ENCODE results near the gene MVD. TPM values are rescaled to one million over a fixed set of nuclear protein-coding genes. Genes with fewer than 3 reads are reported as not detected.

MVD gene
- total RNA-seq, 1 donor from 2014 or later, result 25.3 TPM

DNA sequence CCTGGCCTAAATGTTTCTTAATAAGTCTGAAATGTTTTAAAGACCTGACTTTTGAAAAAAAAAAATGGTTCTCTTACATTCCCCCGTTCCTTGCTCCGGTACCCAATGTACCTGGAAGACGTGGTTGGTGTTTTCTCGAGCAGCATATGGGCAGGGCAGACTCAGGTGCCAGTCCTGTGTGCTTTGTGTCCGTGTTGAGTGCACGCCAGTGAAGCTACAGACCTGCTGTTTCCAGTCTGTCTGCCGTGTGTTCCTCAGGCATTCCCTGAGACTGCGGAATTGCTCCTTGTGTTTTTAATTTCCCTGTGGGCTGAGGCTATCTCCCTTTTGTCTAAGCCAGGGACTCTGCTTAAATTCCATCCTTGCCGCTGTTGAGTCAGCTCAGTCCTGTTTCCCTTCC is 36.2 kb downstream of the MVD start:
- Histone ChIP-seq H3K27me3 (ENCODE audit: low read depth) (no peaks in the 10 kb centered on the region), H3K27ac (replicated peaks) (no peak overlapping the region), H3K4me1 (peaks cover 30% of the 10 kb centered on the region), H3K36me3 (peaks cover 87% of the 10 kb centered on the region), H3K9me3 (replicated peaks) (no peaks in the 10 kb centered on the region), H3K4me3 (no peak overlapping the region)
- DNase-seq, result no peak
- intact Hi-C loops (cut with micrococcal nuclease), result no loop called here
- TF ChIP-seq, protein P1, sequence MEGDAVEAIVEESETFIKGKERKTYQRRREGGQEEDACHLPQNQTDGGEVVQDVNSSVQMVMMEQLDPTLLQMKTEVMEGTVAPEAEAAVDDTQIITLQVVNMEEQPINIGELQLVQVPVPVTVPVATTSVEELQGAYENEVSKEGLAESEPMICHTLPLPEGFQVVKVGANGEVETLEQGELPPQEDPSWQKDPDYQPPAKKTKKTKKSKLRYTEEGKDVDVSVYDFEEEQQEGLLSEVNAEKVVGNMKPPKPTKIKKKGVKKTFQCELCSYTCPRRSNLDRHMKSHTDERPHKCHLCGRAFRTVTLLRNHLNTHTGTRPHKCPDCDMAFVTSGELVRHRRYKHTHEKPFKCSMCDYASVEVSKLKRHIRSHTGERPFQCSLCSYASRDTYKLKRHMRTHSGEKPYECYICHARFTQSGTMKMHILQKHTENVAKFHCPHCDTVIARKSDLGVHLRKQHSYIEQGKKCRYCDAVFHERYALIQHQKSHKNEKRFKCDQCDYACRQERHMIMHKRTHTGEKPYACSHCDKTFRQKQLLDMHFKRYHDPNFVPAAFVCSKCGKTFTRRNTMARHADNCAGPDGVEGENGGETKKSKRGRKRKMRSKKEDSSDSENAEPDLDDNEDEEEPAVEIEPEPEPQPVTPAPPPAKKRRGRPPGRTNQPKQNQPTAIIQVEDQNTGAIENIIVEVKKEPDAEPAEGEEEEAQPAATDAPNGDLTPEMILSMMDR (IDR thresholded peaks at IDR 0.05; ENCODE audit: borderline replicate concordance), result no peak

DNA sequence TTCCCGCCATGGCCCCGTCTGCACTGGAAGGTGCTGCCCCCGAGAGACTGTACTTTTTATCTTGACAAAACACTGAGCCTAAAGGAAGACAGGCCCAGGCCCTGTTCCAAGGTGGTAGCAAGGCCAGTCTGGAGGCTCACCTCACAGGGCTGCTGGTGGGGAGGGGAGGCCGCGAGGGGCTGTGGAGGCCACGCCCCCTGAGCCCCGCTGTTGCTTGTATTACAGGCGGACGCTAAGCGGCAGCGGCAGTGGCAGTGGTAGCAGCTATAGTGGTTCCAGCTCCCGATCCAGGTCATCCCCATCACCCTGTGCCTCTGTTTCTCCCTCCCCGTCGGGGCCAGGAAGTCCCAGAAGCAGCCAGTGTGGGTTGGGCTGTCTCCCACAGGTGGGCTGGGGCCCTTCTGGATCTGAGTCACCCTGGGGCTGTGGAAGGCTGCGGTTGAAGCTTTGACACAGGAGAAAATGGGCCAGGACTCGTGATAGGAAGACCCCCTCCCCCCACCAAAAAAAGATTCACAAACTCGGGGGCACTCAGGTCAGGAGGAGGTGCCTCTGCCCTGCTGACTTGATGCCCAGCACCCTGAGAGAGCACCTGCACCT is 37.8 kb downstream of the MVD start:
- Histone ChIP-seq H3K4me3 (no peak overlapping the region), H3K4me1 (peaks cover 21% of the 10 kb centered on the region), H3K9me3 (replicated peaks) (no peaks in the 10 kb centered on the region), H3K27ac (replicated peaks) (no peak overlapping the region), H3K36me3 (peaks cover 72% of the 10 kb centered on the region), H3K27me3 (ENCODE audit: low read depth) (no peaks in the 10 kb centered on the region)
- intact Hi-C loops (cut with micrococcal nuclease), result no loop called here
- no peak for DNase-seq
- TF ChIP-seq, protein P1 (IDR thresholded peaks at IDR 0.05; ENCODE audit: borderline replicate concordance), result no peak

DNA sequence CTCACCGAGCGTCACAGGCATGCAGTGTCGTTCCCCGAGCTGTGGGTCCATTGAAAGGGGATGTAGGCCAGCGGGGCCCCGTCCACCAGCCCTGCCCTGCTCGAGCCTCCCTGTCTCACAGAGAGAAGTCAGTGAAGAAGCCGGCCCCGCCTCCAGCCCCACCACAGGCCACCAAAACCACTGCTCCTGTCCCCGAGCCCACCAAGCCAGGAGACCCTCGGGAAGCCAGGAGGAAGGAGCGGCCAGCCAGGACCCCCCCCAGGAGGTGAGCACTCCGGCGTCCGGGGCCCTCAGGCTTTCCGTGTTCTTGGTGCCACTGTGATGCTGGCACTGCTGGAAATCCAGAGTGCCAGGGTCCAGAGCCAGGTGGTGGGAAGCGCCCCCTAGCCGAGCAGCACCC is 38.4 kb downstream of the MVD start:
- H3K27me3 ChIP-seq (ENCODE audit: low read depth), result no peaks in the 10 kb centered on the region
- no peak overlapping the region for H3K27ac ChIP-seq (replicated peaks)
- H3K4me3 ChIP-seq, result no peak overlapping the region
- peaks cover 66% of the 10 kb centered on the region for H3K36me3 ChIP-seq
- TF ChIP-seq, protein P1 (IDR thresholded peaks at IDR 0.05; ENCODE audit: borderline replicate concordance), result no peak
- intact Hi-C loops (cut with micrococcal nuclease), result no loop called here
- DNase-seq, result no peak
- no peaks in the 10 kb centered on the region for H3K9me3 ChIP-seq (replicated peaks)
- peaks cover 24% of the 10 kb centered on the region for H3K4me1 ChIP-seq

DNA sequence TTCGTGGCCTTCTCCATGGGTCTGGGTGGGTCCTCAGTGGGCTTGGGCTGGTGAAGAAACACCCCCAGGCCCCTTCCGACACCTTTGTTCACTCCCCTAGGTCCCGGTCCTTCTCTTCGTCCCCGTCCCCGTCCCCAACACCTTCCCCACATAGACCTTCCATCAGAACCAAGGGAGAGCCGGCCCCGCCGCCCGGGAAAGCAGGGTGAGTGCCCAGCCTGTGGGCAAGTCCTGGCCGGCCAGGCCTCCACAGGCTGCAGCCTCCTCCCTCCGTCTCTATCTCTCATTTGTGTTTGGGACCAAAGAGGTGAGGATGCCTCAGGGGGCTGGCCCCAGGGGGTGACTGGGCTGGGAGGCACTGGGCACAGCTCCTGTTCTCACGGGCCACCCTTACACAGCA is 39.0 kb downstream of the MVD start:
- Histone ChIP-seq H3K27me3 (ENCODE audit: low read depth) (no peaks in the 10 kb centered on the region), H3K4me3 (no peak overlapping the region), H3K27ac (replicated peaks) (no peak overlapping the region), H3K36me3 (peaks cover 68% of the 10 kb centered on the region), H3K4me1 (peaks cover 24% of the 10 kb centered on the region), H3K9me3 (replicated peaks) (no peaks in the 10 kb centered on the region)
- intact Hi-C loops (cut with micrococcal nuclease), result no loop called here
- TF ChIP-seq, protein P1 (IDR thresholded peaks at IDR 0.05; ENCODE audit: borderline replicate concordance), result no peak
- DNase-seq, result no peak

DNA sequence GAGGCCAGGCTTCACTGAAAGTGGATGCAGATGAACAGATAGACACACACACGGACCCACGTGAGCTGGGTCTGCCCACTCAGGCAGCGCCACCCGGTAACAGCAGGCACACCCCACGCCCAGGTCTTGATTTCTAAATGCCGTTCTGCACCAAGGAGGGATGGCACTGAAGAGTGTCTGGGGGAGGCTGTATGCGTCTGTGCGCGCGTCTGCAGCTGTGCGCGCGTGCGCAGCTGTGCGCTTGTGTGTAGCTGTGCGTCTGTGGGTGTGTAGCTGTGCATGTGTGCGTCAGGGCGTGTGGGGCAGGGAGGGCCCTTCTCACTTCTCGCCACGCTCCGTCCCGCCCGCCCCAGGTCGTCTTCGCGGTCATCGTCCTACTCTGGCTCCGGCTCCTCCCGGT is 40.0 kb downstream of the MVD start:
- Histone ChIP-seq H3K4me1 (peaks cover 23% of the 10 kb centered on the region), H3K9me3 (replicated peaks) (no peaks in the 10 kb centered on the region), H3K36me3 (peaks cover 63% of the 10 kb centered on the region), H3K4me3 (no peak overlapping the region), H3K27me3 (ENCODE audit: low read depth) (no peaks in the 10 kb centered on the region), H3K27ac (replicated peaks) (no peak overlapping the region)
- DNase-seq, result no peak
- TF ChIP-seq, protein P1 (IDR thresholded peaks at IDR 0.05; ENCODE audit: borderline replicate concordance), result no peak
- intact Hi-C loops (cut with micrococcal nuclease), result no loop called here
